NK-92 (cell line): Measurements from ENCODE around the gene GBP7.
"Not testable (repeated sequence)": the region's sequence is repeated elsewhere in the genome, so short reads cannot be mapped to it uniquely, and the experiment has no call there.

ENCODE experiments used
- DNase-seq: peaks from one replicate; lab custom pipeline; 2025; ENCODE audit not compliant: unreplicated experiment; lab: John Stamatoyannopoulos, UW

GBP7 gene, protein sequence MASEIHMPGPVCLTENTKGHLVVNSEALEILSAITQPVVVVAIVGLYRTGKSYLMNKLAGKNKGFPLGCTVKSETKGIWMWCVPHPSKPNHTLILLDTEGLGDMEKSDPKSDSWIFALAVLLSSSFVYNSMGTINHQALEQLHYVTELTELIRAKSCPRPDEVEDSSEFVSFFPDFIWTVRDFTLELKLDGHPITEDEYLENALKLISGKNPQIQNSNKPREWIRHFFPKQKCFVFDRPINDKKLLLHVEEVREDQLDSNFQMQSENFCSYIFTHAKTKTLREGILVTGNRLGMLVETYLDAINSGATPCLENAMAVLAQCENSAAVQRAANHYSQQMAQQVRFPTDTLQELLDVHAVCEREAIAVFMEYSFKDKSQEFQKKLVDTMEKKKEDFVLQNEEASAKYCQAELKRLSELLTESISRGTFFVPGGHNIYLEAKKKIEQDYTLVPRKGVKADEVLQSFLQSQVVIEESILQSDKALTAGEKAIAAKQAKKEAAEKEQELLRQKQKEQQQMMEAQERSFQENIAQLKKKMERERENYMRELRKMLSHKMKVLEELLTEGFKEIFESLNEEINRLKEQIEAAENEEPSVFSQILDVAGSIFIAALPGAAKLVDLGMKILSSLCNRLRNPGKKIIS

DNA sequence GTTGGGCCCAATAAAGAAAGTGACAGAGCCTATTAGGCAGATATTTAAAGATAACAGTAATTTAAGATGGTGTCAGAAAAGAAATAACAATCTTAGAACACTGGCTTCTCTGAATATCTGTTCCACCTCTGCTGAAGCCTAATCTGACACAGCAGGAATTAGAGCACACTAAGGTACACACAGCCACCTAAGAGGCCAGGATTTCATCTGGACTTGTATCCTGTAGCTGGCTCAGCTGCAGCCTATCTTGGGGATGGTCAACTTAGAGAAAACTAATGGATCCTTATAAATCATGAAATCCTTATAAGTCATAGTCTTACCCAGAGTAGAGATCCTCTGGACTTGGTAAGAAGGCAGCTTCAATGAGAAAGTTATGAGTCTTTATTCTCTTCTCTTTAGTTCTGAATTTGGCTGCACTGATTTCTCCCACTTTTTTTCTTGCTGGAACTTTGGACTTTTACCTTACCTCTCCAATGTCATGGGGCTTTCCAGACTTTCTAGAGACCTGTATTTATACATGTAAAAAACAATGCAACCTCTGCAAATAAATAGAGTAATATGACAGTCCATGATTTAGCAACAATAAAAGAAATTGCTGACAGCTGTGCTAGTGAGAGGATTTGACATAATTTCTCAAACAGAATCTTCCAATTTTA lies at the start of gene GBP7:
Gene GBP7, minus strand, starts transcription at position 403 of the 656 bp plus-strand sequence. CDS start 4,068 bp downstream, outside the sequence.
- DNase-seq = no peak

DNA sequence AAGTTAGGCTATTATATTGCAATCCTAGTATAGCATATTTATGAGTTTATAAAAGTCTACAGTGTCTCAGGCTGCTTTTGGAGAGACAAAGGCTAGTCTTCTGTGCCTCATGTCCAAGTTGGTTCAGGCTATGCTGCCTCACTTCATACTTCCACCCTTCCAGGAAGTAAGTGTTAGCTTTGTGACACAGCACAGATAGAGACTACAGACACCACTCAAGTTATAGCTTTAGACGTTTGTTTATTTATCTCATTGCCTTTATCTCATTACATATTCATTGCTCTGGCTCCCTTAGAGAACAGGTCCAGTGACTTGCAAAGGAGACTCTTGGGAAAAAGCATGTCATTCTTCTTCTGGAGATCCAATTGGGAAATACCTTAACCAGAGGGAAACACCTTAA lies 45.5 kb upstream of the GBP7 start:
- DNase-seq = no peak

DNA sequence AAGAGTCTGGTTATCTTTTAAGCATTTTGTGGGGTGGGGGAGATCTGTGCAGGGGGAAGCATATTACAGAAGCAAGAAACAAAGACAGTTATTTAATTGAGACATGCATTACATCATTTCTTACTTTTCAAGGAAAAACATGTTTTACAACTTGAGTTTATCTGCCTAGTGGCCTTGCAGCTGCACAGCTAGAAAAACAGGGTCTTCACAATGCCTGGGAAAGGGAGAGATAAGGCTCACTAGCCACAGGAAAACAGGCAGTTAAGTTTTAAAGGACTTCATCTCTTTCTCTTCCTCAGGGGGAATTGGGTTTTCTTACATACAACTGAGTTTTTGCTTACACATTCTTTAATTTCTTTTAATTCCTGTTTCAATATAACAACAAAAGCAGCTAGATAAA lies 44.0 kb upstream of the GBP7 start:
- DNase-seq = not testable (repeated sequence)

DNA sequence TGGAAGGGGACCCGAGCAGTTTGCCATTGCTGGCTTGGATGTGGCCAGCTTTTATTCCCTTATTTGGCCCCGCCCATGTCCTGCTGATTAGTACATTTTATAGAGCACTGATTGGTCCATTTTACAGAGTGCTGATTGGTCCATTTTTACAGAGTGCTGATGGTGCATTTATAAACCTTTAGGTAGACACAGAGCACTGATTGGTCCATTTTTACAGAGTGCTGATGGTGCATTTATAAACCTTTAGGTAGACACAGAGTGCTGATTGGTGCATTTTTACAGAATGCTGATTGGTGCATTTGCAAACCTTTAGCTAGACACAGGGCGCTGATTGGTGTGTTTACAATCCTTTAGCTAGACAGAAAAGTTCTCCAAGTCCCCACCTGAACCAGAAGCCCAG lies 43.1 kb upstream of the GBP7 start:
- not testable (repeated sequence) for DNase-seq

DNA sequence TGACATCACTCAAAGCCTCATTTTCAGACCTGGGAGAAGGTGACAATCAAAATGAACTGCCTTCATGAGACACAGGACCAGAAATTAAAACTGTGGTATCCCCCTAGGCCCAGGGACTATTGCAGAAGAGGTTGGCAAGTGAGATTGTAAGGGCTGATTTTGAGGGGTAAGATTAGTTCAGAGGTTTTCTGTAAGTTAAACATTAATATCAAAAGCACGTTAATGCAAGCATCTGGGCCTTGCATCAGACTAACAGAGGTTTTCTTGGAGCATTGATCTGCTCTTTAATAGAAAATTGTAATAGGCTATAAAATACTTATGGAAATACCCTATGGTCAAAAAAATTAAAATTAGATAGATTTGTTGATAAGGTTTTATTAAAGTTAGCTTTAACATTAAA lies 37.5 kb upstream of the GBP7 start:
- no peak for DNase-seq

DNA sequence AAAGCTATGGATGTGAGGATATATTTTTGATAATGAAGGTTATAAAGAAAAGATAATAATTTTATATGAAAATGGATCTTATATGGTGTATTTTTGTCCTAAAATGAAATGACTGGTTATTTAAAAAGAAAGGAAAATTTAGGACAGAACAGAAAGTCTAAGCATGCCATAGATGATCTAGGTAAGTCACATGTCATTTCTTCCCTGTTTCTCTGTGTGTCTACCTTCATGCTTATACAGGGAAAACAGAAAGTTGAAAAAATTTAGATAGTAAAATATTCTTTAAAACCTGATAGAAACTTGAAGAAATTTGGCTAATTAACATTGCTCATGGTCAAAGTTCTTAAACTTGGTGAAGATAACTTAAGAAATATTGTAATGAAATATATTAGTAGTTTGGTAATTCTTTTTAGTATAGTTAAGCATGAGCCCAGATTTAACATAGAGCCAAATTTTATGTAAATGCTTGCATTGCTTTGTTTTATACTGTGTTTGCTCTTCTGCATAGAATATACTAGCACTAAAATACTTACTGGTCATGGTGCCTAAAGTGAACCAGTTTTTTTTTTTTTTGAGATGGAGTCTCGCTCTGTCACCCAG lies 35.3 kb upstream of the GBP7 start:
- no peak for DNase-seq

DNA sequence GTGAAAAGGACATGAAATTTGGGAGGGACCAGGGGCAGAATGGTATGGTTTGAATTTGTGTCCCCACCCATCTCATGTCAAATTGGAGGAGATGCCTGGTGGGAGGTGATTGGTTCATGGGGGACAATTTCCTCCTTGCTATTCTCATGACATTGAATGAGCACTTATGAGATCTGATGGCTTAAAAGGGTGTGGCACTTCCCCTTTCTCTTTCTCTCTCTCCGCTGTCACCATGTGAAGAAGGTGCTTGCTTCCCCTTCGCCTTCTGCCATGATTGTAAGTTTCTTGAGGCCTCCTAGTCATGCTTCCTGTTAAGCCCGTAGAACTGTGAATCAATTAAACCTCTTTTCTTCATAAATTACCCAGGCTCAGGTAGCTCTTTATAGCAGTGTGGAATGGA lies 30.6 kb upstream of the GBP7 start:
- no peak for DNase-seq

DNA sequence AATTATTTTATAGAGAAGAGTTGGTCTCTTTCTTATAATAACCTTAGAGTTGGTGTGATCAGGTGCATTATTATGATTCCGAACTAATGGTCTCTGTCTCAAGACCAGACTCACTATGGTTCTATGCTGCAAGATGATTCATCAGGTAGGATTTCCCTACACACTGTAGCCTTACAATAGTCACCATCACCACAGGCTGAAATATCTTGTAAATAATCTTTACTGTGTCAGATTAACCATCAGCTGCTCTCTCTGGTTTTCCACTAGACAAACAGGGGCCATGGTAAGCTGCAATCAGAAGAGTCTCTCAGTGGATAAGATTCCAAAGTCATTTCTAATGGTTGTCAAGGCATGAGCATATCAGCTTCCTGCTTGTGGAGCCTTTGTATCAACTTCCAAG lies 27.4 kb upstream of the GBP7 start:
- no peak for DNase-seq

DNA sequence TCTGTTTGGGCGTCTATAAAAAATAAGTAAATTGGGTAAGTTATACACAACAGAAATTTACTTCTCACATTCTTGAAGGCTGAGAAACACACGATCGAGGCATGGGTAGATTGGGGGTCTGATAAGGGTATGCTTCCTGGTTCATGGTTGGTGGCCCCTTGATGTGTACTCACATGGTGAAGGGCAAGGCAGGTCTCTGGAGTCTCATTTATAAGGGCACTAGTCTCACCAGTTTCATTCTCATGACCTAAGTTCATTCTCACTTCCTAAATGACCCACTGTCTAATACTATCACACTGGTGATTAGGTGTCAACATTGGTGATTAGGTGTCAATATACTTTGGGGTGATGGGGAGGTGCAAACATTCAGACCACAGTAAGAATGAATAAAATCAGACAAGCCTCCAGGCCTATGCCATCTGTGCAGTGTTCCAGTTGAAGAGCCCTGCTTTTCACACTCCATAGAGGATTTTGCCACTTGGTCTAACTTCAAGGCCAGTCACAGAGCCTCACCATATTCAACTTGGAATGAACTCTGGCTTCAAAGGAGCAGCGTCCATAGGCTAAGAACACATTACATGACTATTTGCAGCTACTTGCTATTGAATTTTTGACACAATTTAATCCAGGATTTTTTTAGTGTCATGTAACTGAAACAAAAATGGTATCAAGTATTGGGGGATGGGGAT lies 25.4 kb upstream of the GBP7 start:
- DNase-seq = no peak

DNA sequence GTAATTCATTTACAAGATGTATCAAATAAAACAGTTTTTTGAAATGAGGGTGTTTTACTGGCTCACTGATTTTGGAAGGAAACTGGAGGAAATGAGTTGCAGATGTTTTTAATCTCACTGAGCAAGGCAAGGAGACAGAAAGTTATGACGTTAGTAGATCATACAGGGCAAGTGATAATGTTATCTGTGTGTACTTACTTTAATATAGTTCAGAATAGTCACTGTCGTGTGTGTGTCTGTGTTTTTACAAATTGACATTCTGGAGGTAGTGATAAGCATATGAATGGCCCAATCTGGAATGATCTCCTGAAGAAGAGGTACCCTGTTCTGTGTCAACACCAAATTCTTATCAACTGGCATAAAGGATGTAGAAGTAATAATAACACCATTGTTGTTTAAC lies 24.9 kb upstream of the GBP7 start:
- no peak for DNase-seq

DNA sequence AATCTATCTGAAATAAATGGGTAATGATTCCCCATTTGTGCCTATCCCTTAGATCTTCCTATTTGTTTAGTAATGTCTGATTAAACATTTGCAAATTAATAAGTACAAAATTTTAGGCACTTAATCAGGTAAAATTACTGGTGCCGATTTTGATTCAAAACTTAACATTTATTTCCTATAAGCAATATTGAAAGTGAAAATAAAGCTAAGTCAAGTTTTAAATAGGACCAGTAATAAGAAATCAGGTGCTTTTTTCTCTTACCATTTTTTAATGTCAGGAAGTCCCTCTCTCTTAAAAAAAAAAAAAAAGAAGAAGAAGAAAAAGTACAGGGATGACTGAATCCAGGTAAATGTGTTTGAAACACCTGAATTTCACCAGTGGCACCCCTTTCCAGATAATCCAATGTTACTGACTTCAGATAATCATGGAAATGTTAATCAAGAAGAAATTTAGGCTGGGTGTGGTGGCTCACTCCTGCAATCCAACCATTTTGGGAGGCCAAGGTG lies 23.8 kb upstream of the GBP7 start:
- DNase-seq = no peak

DNA sequence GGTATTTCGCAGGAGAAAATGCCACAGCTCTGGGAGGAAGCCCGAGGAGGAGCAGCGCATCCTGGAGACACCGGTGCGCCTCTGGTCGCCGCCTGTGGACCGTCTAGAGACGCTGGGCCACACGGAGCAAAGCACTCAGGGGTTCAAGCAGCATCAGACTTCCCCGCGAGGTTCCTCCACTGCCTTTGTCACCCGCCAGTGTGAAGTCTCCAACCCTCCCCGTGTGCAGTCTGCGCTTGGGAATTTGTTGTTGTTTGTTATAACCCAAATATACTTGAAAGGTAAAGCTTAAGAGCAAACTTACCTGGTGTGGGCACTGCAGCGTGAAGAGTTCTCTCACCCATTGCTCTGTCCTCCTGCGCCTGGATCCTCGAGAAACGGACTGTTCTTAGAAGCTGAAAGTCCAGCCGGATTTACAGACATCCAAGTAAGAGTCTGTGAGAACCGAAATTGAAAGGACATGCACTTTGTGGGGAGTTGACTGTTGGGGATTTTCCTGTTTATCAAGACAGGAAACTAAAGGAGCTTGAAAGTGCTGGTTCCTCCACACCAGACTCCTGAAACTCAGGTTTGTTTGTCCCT lies 22.8 kb upstream of the GBP7 start, which contains the start of gene GBP4:
Gene GBP4, minus strand, starts transcription at position 452 of the 582 bp plus-strand sequence. Its CDS starts 108 bp downstream, at position 344.
- no peak for DNase-seq

DNA sequence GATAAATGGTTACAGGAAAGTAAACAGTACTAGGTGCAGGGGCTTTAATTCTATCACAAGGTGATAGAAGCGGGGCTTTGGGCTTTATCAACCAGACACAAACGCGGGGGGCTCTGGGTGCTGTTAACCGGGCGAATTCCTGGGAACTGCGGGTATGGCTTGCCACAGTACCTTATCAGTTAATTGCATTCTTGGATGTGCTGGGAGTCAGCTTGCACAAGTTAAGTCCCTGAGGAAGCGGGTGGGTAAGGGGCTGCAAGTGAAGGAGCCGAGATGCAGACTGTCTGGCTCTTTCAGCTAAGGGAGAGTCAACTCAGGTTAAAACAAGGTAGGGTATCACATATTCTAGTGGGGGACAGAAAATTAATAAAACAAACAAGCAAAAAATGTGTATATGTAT lies 22.3 kb upstream of the GBP7 start:
- no peak for DNase-seq

DNA sequence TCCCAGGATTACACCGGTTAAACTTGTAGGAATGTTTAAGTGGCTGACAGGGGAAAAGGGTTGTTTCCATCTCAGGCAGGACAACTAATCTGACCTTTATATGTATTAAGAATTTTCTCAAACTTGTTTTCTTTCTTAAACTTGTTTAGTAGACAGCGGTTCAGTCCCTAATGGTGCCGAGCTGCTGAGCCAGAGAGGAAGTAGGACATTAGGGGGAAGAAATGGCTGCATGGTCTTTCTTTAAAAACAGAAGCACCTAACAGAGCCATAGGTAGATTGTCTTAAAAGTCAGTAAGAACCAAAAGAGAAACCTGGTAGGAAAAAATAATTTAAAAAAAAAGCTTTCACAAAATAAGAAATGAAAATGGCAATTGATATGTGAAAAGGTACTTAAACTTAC lies 19.7 kb upstream of the GBP7 start:
- DNase-seq = no peak

DNA sequence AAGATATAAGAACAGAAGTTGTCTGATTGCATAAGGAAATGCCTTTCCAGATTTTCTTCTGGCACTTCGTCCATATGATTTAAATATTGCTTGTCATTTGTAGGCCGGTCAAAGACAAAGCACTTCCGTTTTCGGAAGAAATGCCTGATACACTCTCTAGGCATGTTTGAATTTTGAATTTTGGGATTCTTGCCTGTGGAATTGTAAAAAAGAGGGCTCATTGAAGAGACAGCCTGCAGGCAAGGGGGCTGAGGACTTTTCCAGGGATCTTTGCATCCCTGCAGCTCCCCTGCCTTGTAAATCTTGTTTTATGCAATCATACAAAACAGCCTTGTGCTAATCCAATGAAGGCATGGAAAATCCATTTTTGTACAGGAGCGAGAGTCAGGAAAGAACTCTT lies 15.5 kb upstream of the GBP7 start:
- no peak for DNase-seq

DNA sequence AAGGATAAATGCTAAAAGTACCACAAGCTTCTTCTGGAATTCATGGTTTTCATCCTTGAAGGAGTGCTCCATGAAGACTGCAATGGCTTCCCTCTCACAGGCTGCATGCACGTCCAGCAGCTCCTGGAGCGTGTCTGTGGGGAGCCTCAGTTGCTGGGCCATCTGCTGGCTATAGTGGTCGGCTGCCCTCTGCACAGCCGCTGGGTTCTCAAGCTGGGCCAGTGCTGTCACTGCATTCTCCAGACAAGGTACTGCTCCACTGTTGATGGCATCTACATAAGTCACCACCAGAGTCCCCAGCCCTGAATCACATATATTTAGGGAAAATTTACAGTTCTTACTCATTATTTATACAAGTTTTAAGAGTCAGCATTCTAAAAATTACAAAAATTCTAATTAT lies 14.2 kb upstream of the GBP7 start:
- no peak for DNase-seq

DNA sequence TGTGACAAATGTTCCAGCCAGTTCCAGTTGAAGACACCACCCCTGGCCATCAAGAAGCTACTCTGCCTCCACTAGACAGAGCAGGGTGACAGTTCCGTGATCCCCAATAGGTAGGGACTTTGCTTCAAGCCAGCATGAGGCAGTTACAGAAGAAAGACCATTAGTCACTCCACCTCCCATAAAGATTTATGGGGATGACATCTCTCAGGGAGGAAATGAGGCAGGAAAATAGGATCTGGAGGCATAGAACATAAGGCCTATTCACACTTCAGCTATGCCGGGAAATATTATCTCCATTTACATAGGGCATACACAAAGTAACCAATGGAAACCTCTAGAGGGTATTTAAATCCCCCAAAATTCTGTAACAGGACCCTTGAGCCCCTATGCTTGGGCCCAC lies 3.5 kb upstream of the GBP7 start:
- DNase-seq = no peak

DNA sequence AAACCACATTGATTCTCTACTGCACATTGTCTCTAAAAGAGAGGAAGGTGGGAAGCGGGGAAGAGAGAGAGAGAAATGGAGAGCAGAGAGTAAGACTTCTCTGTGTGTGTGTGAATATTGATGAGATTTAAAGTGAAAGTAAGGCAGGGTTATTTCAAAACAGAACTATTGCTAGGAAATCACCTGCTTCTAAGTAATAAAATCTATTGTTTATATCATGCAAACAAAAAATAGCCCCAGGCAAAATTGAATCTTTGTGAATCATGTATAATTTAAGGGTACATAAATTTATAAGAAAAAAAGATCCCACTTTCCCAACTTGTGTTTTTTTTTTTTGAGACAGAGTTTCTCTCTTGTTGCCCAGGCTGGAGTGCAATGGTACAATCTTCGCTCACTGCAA lies 1.2 kb upstream of the GBP7 start:
- DNase-seq = no peak

DNA sequence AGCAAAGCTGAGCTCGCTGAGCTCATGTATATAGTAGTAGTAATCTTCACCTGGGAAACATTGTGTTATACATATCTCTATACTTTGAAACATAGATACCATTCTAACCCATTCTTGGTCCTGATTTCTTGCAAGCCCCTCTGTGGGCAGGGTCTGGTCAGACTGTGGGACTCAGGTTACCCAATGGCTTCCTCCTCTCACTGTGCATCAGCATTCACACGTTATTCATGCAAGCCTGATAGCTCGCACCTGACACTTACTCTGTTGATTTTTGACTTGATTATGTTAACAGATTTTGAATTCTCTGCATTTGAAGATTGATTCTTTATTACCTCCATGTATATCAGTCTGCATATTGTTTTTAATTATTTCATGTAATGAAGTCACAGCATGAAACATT lies 1.3 kb downstream of the GBP7 start:
- DNase-seq = no peak

DNA sequence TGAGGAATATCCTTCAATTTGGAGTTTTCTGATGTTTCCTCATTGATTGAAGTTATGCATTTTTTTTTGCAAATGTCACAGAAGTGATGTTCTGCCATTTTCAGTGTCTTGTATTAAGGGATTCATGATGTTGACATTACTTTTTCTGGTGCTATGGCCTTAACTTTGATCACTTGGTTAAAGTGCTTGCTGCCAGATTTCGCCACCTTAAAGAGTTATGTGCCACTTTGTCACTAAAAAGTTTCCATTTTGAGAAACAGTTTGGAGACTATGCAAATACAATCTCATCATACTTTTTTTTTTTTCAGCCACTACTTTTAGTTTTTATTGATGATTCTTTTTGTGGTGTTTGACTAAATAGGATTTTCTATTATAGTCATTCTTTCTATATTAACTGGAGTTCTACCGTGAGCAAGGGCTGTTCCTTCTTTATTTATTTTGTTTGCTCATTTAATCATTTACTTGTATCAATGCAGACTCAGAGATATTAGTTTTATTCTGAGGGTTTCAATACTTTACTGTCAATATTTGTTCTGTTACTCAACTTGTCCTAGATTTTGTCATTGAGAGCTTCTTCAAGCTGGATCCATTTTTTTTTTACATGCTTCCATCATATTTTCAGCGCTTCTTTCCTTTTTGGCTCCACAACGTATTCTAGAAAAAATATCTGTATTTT lies 3.2 kb downstream of the GBP7 start:
- DNase-seq = no peak
